ENCODE results near the gene EFL1.

The EFL1 gene

GRCh38 chr15:82100111-82100929 is 162.2 kb downstream of the EFL1 start:
- TF ChIP-seq ZFX (IDR thresholded peaks at IDR 0.05; ENCODE audit: borderline replicate concordance) (no peak), CTCF (IDR thresholded peaks at IDR 0.05) (no peak)
- H3K27ac ChIP-seq, result no peak overlapping the region

GRCh38 chr15:82098674-82099073 is 163.9 kb downstream of the EFL1 start:
- H3K27ac ChIP-seq, result no peak overlapping the region
- TF ChIP-seq ZFX (IDR thresholded peaks at IDR 0.05; ENCODE audit: borderline replicate concordance), result no peak
- no peak for TF ChIP-seq CTCF (IDR thresholded peaks at IDR 0.05)

GRCh38 chr15:82095803-82096202 is 166.7 kb downstream of the EFL1 start:
- H3K27ac ChIP-seq, result no peak overlapping the region
- TF ChIP-seq ZFX (IDR thresholded peaks at IDR 0.05; ENCODE audit: borderline replicate concordance) (no peak), CTCF (IDR thresholded peaks at IDR 0.05) (no peak)

- no peak overlapping the region for H3K27ac ChIP-seq
- no peak for TF ChIP-seq CTCF (IDR thresholded peaks at IDR 0.05)
- no peak for TF ChIP-seq ZFX (IDR thresholded peaks at IDR 0.05; ENCODE audit: borderline replicate concordance)
Measured at GRCh38 chr15:82093774-82094211, 168.7 kb downstream of the EFL1 start.

- H3K27ac ChIP-seq, result no peak overlapping the region
- TF ChIP-seq CTCF (IDR thresholded peaks at IDR 0.05) (no peak), ZFX (IDR thresholded peaks at IDR 0.05; ENCODE audit: borderline replicate concordance) (no peak)
Measured at GRCh38 chr15:82093325-82093724, 169.2 kb downstream of the EFL1 start.

GRCh38 chr15:82091636-82092140 is 170.8 kb downstream of the EFL1 start:
- H3K27ac ChIP-seq, result no peak overlapping the region
- no peak for TF ChIP-seq CTCF (IDR thresholded peaks at IDR 0.05)
- no peak for TF ChIP-seq ZFX (IDR thresholded peaks at IDR 0.05; ENCODE audit: borderline replicate concordance)
